ENCODE data around the gene JARID2.

The JARID2 gene

DNA sequence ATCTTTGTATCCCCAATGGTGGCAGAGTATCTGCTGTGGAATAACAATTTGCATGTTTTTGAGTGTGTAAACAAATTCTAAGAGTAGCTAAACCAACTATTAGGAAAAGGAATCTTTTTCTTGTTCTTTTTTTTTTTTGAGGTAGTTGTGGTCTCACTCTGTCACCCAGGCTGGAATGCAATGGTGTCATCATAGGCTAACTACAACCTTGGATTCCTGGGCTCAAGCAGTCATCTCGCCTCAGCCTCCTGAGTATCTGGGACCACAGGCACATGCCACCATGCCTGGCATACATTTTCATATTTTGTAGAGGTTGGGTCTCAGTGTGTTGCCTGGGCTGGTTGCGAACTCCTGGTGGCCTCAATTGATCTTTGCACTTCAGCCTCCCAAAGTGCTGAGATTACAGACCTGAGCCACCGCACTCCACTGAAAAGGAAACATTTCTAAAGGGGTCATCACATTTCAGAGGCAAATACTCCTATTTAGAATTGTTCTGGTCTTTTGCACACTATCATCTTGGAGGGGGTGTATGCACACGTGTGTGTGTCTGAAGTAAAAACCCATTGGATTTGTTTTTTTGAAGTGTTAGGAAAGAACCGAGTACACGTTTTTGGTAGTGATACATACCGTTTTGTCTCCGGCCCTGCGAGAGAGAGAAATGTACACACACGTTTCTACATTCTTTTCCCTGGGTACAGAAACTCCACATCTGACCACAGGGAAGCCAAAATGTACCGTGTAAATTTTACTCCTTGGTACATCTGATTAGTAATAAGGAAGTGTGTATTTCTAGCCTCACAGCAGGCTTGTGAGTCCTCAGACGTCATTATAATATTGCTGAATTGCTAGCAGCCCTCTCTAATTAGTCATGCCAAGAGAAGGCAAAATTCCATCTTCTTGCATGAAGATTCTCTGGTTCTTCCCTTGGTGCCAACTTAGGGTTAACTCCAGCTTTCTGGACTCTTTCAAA is 183.6 kb downstream of the JARID2 start:
- H3K4me1 ChIP-seq (ENCODE audit: insufficient read depth, low read length), result peaks cover 83% of the 10 kb centered on the region
- H3K36me3 ChIP-seq (ENCODE audit: insufficient read depth, low read length), result peaks cover 7% of the 10 kb centered on the region; the same call in 1 of the 2 replicates

DNA sequence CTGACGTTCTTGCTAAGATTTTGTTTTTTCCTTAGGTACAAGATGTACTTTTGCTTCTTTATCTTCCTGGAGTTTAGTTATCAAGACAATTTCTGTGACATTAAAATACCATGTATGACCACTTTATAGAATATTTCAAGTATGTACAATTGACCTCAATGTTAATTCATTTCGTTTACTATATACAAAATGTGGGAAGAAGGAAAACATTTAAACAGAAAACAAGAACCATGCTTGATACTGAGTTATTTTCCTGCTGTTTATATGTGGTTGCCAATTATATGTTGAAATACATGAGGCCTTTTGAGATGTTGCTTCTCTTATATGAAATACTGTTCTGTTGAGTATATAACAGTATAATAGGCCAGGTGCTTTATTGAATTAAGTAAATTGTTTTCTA is 184.3 kb downstream of the JARID2 start:
- H3K4me1 ChIP-seq (ENCODE audit: insufficient read depth, low read length), result peaks cover 87% of the 10 kb centered on the region
- H3K9me3 ChIP-seq (ENCODE audit: control insufficient read depth, insufficient read depth, low read length), result no peaks in the 10 kb centered on the region
- H3K9ac ChIP-seq (ENCODE audit: low read depth, low read length), result no peak overlapping the region
- peaks cover 7% of the 10 kb centered on the region; the same call in 1 of the 2 replicates for H3K36me3 ChIP-seq (ENCODE audit: insufficient read depth, low read length)

More for the DNA sequence above, 183.6 kb downstream of the JARID2 start:
- no peaks in the 10 kb centered on the region for H3K9me3 ChIP-seq (ENCODE audit: control insufficient read depth, insufficient read depth, low read length)
- no peak overlapping the region for H3K9ac ChIP-seq (ENCODE audit: low read depth, low read length)

DNA sequence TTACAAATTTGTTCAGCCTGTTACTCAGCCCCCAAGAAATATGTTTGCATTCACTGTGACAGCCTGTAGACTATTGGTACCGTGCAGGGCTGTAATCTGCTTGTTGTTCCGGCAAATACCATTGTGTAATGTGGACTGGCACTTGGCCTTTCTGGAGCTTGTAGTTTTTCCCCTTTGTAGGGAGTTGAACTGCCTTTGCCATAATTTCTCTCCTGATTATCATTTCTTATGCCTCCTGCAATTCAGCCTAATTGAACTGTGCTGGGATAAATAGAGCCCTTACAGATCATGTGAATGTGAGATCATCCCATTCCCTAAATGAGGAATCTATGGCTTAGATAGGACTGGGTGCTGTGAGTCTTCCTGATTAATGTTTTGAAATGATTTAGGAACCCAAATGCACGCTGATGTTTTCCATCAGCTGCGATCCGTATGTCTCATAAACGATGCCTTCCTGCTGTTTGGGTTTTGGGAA is 185.1 kb downstream of the JARID2 start:
- Histone ChIP-seq H3K9ac (ENCODE audit: low read depth, low read length) (no peak overlapping the region), H3K36me3 (ENCODE audit: insufficient read depth, low read length) (peaks cover 2% of the 10 kb centered on the region; the same call in 1 of the 2 replicates), H3K4me1 (ENCODE audit: insufficient read depth, low read length) (peaks cover 82% of the 10 kb centered on the region), H3K9me3 (ENCODE audit: control insufficient read depth, insufficient read depth, low read length) (no peaks in the 10 kb centered on the region)

GRCh38 chr6:15431762-15432483 is 186.1 kb downstream of the JARID2 start:
- H3K36me3 ChIP-seq (ENCODE audit: insufficient read depth, low read length), result no peaks in the 10 kb centered on the region
- H3K9me3 ChIP-seq (ENCODE audit: control insufficient read depth, insufficient read depth, low read length), result no peaks in the 10 kb centered on the region
- no peak overlapping the region for H3K9ac ChIP-seq (ENCODE audit: low read depth, low read length)
- peaks cover 82% of the 10 kb centered on the region for H3K4me1 ChIP-seq (ENCODE audit: insufficient read depth, low read length)

GRCh38 chr6:15433511-15433861 is 187.6 kb downstream of the JARID2 start:
- Histone ChIP-seq H3K36me3 (ENCODE audit: insufficient read depth, low read length) (no peaks in the 10 kb centered on the region), H3K9me3 (ENCODE audit: control insufficient read depth, insufficient read depth, low read length) (no peaks in the 10 kb centered on the region), H3K9ac (ENCODE audit: low read depth, low read length) (no peak overlapping the region), H3K4me1 (ENCODE audit: insufficient read depth, low read length) (peaks cover 82% of the 10 kb centered on the region)

GRCh38 chr6:15434263-15434662 is 188.4 kb downstream of the JARID2 start:
- no peaks in the 10 kb centered on the region for H3K9me3 ChIP-seq (ENCODE audit: control insufficient read depth, insufficient read depth, low read length)
- H3K9ac ChIP-seq (ENCODE audit: low read depth, low read length), result no peak overlapping the region
- H3K4me1 ChIP-seq (ENCODE audit: insufficient read depth, low read length), result peaks cover 88% of the 10 kb centered on the region
- no peaks in the 10 kb centered on the region for H3K36me3 ChIP-seq (ENCODE audit: insufficient read depth, low read length)

- Histone ChIP-seq H3K4me1 (ENCODE audit: insufficient read depth, low read length) (peaks cover 88% of the 10 kb centered on the region), H3K9me3 (ENCODE audit: control insufficient read depth, insufficient read depth, low read length) (no peaks in the 10 kb centered on the region), H3K9ac (ENCODE audit: low read depth, low read length) (no peak overlapping the region), H3K36me3 (ENCODE audit: insufficient read depth, low read length) (no peaks in the 10 kb centered on the region)
Observed at GRCh38 chr6:15434823-15435380, 189.0 kb downstream of the JARID2 start.

DNA sequence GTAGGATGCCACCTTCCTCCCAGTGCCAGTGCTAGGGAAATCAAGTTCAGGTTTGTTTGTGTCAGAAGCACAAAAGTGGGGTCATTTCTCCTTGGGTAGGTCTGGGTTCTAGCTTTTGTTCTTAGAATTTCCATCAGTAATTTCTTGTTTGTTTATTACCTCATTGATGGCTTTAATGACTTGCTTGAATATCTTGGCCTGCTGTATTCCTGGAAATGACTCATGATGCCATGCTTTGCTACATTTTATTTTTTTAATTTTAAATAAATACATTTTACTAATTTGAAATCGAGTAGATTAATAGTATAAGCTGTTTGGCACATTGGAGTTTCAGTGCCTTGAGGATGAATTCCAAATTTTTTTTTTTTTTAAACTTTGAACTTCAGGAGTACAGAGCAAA is 189.6 kb downstream of the JARID2 start:
- no peaks in the 10 kb centered on the region for H3K36me3 ChIP-seq (ENCODE audit: insufficient read depth, low read length)
- H3K9ac ChIP-seq (ENCODE audit: low read depth, low read length), result no peak overlapping the region
- peaks cover 88% of the 10 kb centered on the region for H3K4me1 ChIP-seq (ENCODE audit: insufficient read depth, low read length)
- no peaks in the 10 kb centered on the region for H3K9me3 ChIP-seq (ENCODE audit: control insufficient read depth, insufficient read depth, low read length)

DNA sequence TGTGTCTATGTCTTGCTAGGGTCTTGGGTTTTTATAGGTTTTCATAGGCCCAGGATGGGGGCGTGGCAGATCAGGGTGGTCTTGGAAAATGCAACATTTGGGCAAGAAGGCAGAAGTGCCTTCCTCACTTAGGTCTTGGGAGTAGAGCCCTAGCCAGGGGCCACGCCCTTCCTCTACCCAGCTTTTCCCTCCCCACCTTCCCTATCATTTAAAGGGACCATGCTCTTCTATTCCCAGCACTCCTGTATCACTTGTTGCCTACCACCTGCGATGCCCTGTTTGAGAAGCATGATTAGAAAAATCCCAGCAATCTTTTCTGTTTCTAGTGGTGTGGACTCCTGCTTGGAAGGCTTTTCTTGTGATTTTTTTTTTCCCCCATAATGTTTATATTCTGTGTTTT is 190.6 kb downstream of the JARID2 start:
- no peaks in the 10 kb centered on the region for H3K36me3 ChIP-seq (ENCODE audit: insufficient read depth, low read length)
- no peaks in the 10 kb centered on the region for H3K9me3 ChIP-seq (ENCODE audit: control insufficient read depth, insufficient read depth, low read length)
- H3K4me1 ChIP-seq (ENCODE audit: insufficient read depth, low read length), result peaks cover 81% of the 10 kb centered on the region
- no peak overlapping the region for H3K9ac ChIP-seq (ENCODE audit: low read depth, low read length)

DNA sequence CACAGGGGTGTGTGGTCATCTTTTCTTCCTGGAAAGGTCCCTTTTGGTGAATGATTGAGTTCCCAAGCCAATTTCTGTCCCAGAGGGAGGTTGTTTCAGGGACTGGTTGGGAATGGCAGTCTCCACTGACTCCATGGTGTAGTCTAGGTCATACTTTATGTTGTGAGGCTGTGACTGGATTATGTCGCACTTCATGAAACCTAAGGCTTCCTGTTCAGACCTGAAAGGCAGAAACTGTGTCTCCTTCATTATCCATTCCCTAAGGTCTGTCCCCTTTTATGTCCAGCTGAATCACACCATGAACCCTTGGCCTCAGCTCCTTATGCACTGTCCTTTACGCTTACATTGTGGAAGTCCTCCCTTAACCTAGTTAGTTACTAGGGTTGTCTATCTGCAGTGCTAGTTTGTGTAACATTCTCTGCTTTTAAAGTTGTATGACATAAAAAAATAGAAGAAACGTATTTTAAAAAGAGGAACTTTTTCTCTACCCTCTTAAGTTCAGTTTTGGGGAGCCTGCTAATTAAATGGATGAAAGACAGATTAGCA is 191.3 kb downstream of the JARID2 start:
- no peaks in the 10 kb centered on the region for H3K9me3 ChIP-seq (ENCODE audit: control insufficient read depth, insufficient read depth, low read length)
- no peaks in the 10 kb centered on the region for H3K36me3 ChIP-seq (ENCODE audit: insufficient read depth, low read length)
- H3K4me1 ChIP-seq (ENCODE audit: insufficient read depth, low read length), result peaks cover 76% of the 10 kb centered on the region
- no peak overlapping the region for H3K9ac ChIP-seq (ENCODE audit: low read depth, low read length)

GRCh38 chr6:15439410-15440025 is 193.6 kb downstream of the JARID2 start:
- no peaks in the 10 kb centered on the region for H3K9me3 ChIP-seq (ENCODE audit: control insufficient read depth, insufficient read depth, low read length)
- no peak overlapping the region for H3K9ac ChIP-seq (ENCODE audit: low read depth, low read length)
- H3K4me1 ChIP-seq (ENCODE audit: insufficient read depth, low read length), result peaks cover 63% of the 10 kb centered on the region
- H3K36me3 ChIP-seq (ENCODE audit: insufficient read depth, low read length), result peaks cover 2% of the 10 kb centered on the region; the same call in 1 of the 2 replicates

- no peaks in the 10 kb centered on the region for H3K9me3 ChIP-seq (ENCODE audit: control insufficient read depth, insufficient read depth, low read length)
- H3K9ac ChIP-seq (ENCODE audit: low read depth, low read length), result no peak overlapping the region
- H3K36me3 ChIP-seq (ENCODE audit: insufficient read depth, low read length), result peaks cover 2% of the 10 kb centered on the region; the same call in 1 of the 2 replicates
- H3K4me1 ChIP-seq (ENCODE audit: insufficient read depth, low read length), result peaks cover 61% of the 10 kb centered on the region
Observed at GRCh38 chr6:15440040-15440439, 194.2 kb downstream of the JARID2 start.

DNA sequence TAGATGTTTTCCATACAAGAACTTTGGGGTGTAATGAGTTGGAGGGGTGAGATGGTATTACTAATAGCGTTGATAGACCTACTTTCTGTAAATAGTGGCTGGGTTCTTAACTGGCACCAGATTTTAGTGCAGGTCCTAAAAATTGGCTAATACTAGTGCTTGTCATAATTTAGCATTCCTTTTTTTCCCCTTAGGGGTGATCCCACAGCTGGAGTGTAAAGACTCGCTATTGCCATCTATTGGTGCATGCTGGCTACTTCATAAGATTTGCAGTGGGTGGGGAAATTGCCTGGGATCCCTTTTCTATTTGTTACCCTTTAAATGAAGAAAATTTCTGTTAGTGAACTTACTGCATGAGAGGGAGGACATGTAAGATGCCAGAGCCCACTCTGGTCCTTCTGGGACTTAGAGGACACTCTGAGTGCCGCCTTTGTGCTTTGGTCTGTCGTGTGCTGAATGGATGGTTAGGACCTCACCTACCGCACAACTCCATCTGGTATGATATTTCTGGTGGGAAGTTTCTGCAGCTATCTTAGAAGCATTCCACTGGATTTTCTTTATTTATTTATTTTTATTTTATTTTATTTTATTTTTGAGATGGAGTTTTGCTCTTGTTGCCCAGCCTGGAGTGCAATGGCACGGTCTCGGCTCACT is 195.5 kb downstream of the JARID2 start:
- Histone ChIP-seq H3K9ac (ENCODE audit: low read depth, low read length) (no peak overlapping the region), H3K9me3 (ENCODE audit: control insufficient read depth, insufficient read depth, low read length) (no peaks in the 10 kb centered on the region), H3K36me3 (ENCODE audit: insufficient read depth, low read length) (peaks cover 2% of the 10 kb centered on the region; the same call in 1 of the 2 replicates), H3K4me1 (ENCODE audit: insufficient read depth, low read length) (peaks cover 67% of the 10 kb centered on the region)

Measured in ES-I3 (cell line).